Thyroid gland (tissue), 4 donors: ENCODE data around the gene DUSP22. TPM values are rescaled to one million over a fixed set of nuclear protein-coding genes. Genes with fewer than 3 reads are reported as not detected.

ENCODE experiments used
- DNase-seq, 2 donors: peaks; one replicate each; pipeline ENCODE4 v3.0.0-alpha.2; 2019
- H3K27ac ChIP-seq, 3 donors: fragments of 200-600 bp; sonication (generic); 1 replicate in 2 of 3; 2 replicates in 1 of 3; pipeline ENCODE4 v1.5.1; 2016 to 2019; ENCODE audit warnings: mild to moderate bottlenecking in 1 of 3, moderate library complexity in 1 of 3
- H3K27me3 ChIP-seq: fragments of 200-600 bp; sonication (generic); one replicate; pipeline ENCODE4 v1.5.1; 2019
- H3K36me3 ChIP-seq, 2 donors: fragments of 200-600 bp; sonication (generic); one replicate each; pipeline ENCODE4 v1.5.1; 2016 to 2019
- H3K4me1 ChIP-seq, 2 donors: fragments of 200-600 bp; sonication (generic); one replicate each; pipeline ENCODE4 v1.5.1; 2017 to 2019
- H3K4me3 ChIP-seq, 3 donors: fragments of 200-600 bp; sonication (generic); replicated peaks in 1 of 3; 1 replicate in 2 of 3; 2 replicates in 1 of 3; pipeline ENCODE4 v1.5.1; 2016; ENCODE audit warnings: mild to moderate bottlenecking in 1 of 3
- H3K9me3 ChIP-seq: fragments of 200-600 bp; sonication (generic); one replicate; pipeline ENCODE4 v1.5.1; 2017
- POLR2A ChIP-seq, 2 donors: fragments of 450-650 bp; IDR thresholded peaks; one replicate each; pipeline ENCODE4 v1.6.1; 2017; ENCODE audit warnings: antibody characterized with exemption in 2 of 2, mild to moderate bottlenecking in 2 of 2, moderate library complexity in 1 of 2
- WGBS, 2 donors: methylation state at CpG; one replicate each; pipeline ENCODE4 v1.1.5; 2017; 5-methylcytosine and 5-hydroxymethylcytosine counted together
- intact Hi-C: fragments of 100-400 bp; cut with DNase I; formaldehyde crosslinking; loops from one replicate; pipeline ENCODE4 v1.15.1; 2023
- total RNA-seq, 4 donors: library from RNA; depleted of rRNA; stranded (reverse); fragments of >200 nt; gene quantifications; one replicate each; pipeline ENCODE4 v1.2.3, GENCODE V29; 2016
- TF ChIP-seq, protein P1 (sequence below), 6 experiments: fragments of 200-600 bp in 3 of 6; fragments of 450-650 bp in 3 of 6; sonication (generic) in 3 of 6; IDR thresholded peaks; one replicate each; pipeline ENCODE4 v1.5.1; 2016 to 2019; ENCODE audit warnings: antibody characterized with exemption in 6 of 6, mild to moderate bottlenecking in 2 of 6, inconsistent platforms in 1 of 6, moderate library complexity in 1 of 6

DUSP22 gene
- total RNA-seq, 4 donors from 2014 or later = 40.4 to 68.8 (median 59.4) TPM

DNA sequence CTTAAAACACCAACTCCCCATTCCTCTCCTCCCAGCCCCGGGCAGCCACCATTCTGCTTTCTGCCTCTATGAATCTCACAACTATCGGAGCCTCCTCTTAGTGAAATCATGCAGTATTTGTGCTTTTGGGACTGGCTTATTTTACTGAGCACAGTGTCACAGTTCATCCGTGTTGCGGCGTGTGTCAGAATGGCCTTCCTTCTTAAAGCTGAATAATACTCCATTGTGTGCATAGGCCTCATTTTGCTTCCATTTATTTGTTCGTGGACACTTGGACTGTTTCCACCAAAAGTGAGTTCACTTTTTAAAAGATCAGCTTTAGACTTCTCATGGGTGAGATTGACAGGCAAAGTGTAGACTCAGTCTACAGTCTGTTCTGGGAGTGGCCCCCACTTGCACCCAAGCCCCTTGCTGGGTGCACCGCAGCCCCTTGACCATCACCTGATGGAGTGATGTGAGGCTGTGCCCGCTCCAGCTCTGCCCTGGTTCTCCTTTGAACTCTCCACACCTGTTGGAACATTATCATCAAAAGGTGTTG is 12.6 kb downstream of the DUSP22 start:
- DNase-seq = no peak
- Histone ChIP-seq H3K9me3 (no peaks in the 10 kb centered on the region), H3K4me3 (no peak overlapping the region), H3K27me3 (no peaks in the 10 kb centered on the region), H3K4me1 (no peaks in the 10 kb centered on the region), H3K36me3 (no peaks in the 10 kb centered on the region), H3K27ac (no peak overlapping the region)
- TF ChIP-seq, protein P1, sequence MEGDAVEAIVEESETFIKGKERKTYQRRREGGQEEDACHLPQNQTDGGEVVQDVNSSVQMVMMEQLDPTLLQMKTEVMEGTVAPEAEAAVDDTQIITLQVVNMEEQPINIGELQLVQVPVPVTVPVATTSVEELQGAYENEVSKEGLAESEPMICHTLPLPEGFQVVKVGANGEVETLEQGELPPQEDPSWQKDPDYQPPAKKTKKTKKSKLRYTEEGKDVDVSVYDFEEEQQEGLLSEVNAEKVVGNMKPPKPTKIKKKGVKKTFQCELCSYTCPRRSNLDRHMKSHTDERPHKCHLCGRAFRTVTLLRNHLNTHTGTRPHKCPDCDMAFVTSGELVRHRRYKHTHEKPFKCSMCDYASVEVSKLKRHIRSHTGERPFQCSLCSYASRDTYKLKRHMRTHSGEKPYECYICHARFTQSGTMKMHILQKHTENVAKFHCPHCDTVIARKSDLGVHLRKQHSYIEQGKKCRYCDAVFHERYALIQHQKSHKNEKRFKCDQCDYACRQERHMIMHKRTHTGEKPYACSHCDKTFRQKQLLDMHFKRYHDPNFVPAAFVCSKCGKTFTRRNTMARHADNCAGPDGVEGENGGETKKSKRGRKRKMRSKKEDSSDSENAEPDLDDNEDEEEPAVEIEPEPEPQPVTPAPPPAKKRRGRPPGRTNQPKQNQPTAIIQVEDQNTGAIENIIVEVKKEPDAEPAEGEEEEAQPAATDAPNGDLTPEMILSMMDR (IDR thresholded peaks at IDR 0.05) = no peak
- no peak for TF ChIP-seq POLR2A (IDR thresholded peaks at IDR 0.05)
- WGBS, 2 donors = 82 to 83% methylated on average over 8 of the region's 8 CpGs
- intact Hi-C loops = no loop called here

DNA sequence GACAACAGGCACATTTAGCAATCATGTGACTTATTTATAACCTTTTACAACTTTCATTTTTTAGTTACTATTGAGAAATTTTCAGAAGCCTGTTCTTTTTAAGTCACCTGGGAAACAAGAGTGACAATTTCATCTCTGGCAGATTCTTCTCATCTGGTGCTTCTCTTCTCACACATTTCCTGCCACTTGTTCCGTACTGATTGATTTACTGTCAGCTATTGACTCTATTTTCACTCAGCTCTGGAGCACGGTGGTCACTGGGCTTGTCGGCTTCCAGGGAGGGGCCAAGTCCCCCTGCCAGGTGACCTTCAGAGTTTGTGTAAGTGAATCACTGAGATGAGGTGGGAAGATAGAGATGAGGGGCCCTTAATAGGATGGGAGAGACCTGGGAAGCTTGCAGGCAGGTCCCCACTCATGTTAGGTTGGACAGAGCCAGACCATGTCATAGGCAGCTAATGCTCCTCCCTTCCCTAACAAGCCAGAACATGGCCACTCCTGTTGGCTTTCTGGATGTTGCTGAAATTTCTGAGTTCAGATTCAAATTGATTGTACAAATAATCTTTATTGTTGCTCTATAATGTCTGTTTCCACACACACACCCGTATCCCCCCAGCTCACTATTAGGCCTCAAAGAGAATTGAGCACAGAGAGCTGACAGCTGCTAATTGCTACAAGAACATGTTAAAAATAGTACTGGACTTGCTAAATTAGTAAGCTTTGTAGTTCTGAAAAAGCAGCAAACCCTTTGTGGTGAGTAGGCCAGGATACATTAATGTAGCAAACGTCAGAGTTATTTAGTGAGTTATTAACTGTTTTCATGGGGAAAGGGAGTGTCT is 13.3 kb downstream of the DUSP22 start:
- no peaks in the 10 kb centered on the region for H3K4me1 ChIP-seq
- H3K4me3 ChIP-seq = no peak overlapping the region
- intact Hi-C loops = no loop called here
- no peaks in the 10 kb centered on the region for H3K36me3 ChIP-seq
- no peak overlapping the region for H3K27ac ChIP-seq
- H3K27me3 ChIP-seq = no peaks in the 10 kb centered on the region
- TF ChIP-seq, protein P1 (IDR thresholded peaks at IDR 0.05) = no peak
- no peak for TF ChIP-seq POLR2A (IDR thresholded peaks at IDR 0.05)
- no peak for DNase-seq
- 78 to 81% methylated on average over 5 of the region's 5 CpGs for WGBS, 2 donors
- H3K9me3 ChIP-seq = no peaks in the 10 kb centered on the region

DNA sequence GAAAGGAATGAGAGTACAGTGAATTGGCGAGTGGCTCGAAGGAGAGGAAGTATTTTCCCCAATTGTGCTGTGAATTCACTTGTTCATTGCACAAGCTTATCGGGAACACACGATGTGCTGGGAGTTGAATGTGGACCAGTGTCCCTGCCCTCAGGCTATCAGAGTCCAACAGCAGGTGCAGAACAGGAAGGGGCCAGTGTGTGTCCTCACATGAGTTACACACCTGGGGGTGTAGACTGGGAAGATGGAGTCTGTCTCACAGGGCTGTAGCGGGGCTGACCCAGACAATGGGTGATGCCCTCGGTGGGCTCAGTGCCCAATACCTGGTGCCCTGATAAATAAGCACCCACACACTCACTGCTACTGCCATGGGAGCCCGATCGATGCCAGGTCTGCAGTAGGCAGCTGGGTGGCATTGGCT is 14.4 kb downstream of the DUSP22 start:
- DNase-seq = no peak
- no peak for TF ChIP-seq POLR2A (IDR thresholded peaks at IDR 0.05)
- TF ChIP-seq, protein P1 (IDR thresholded peaks at IDR 0.05) = no peak
- Histone ChIP-seq H3K4me3 (no peak overlapping the region), H3K36me3 (no peaks in the 10 kb centered on the region), H3K27me3 (no peaks in the 10 kb centered on the region), H3K9me3 (no peaks in the 10 kb centered on the region), H3K4me1 (no peaks in the 10 kb centered on the region), H3K27ac (no peak overlapping the region)
- 89 to 90% methylated on average over 8 of the region's 8 CpGs for whole genome bisulfite sequencing, 2 donors
- intact Hi-C loops = no loop called here

DNA sequence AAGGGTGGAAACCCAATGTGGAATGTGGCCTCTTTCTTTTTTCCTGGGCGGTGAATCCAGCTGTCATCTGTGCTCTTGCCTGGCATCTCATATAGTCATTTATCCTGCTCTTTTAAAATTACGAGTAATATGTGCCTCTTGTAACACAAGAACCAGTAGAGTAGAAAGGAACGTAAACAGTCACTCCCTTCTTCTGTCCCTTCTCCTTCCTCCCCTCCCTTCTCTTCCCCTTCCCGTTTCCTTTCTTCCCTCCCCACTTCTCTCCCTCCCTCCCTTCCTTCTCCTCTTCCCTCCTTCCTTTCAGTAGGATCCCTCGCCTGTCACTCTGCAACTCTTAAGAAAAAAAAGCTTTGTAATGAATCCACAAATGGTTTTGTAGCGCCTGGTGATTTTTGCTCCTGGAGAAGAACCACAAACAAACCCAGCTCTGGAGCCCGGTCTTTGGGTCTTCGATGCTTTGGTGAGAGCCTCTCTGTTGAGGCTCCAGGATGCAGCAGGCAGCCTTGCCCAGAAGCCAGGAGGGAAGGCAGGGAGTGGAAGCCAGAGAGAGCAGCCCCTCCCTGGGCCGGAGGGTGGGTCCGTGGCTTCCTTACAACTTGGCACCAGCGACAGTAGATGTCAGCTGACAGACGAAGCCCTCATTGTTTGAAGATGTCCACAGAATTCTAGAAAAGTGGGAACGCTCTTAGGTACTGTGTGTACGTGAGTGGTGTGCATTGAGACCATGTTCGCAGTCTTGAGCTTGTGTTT is 15.0 kb downstream of the DUSP22 start:
- 75 to 79% methylated on average over 15 of the region's 15 CpGs for WGBS, 2 donors
- Histone ChIP-seq H3K27me3 (no peaks in the 10 kb centered on the region), H3K4me3 (no peak overlapping the region), H3K36me3 (no peaks in the 10 kb centered on the region), H3K27ac (no peak overlapping the region), H3K9me3 (no peaks in the 10 kb centered on the region), H3K4me1 (no peaks in the 10 kb centered on the region)
- intact Hi-C loops = no loop called here
- no peak for TF ChIP-seq POLR2A (IDR thresholded peaks at IDR 0.05)
- TF ChIP-seq, protein P1 (IDR thresholded peaks at IDR 0.05) = no peak
- no peak for DNase-seq
